ENCODE measurements around the gene ZNF329.

ZNF329 gene

DNA sequence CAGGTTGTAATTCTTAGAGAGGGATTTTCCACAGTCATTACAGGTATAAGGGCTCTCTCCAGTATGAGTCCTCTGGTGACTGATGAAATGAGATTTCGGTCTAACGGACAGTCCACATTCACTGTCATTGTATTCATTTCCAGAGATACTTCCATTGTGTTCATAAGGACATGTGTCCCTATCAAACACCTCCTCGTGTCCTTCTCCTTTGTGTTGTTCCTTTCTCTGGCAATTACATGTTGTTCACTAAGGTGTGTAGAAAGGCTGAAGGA, 42.1 kb downstream of the ZNF329 start:
- TF ChIP-seq POLR2A (IDR thresholded peaks at IDR 0.05; ENCODE audit: low read depth, low read length) (no peak), POLR2AphosphoS5 (IDR thresholded peaks at IDR 0.05; ENCODE audit: low read depth, low read length) (no peak), TAF1 (IDR thresholded peaks at IDR 0.05; ENCODE audit: borderline replicate concordance, low read depth, low read length) (no peak)
- FAIRE-seq (no peak), DNase-seq (ENCODE audit: insufficient read length) (no peak)

DNA sequence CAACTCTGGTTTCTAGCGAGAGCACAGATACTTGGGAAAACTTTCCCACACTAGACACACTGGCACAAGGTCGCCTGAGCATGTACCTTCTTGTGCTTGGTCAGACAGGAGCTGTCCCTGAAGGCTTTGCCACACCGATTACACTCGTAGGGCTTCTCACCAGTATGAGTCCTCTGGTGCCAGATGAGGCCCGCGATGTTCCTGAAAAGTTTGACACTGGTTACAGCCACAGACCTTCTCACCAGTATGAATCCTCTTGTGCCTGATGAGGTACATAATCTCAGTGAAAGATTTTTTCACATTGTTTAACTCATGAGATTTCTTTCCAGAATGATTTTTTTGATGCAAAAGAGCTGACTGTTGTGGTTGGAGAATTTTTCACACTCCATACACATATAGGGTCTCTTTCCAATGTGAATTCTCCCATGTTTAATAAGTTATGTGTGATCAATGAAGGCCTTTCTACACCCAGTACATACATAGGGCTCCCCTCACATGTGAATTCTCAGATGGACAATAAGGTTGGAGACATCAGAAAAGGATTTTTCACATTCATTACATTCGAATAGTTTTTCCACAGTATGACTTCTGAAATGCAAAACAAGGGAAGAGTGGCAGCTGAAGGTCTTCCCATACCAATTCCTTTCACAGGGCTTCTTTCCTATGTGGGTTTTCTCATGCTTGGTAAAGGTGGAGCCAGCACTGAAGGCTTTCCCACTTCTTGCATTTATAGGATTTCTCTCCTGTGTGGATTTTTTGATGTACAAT, 42.6 kb downstream of the ZNF329 start:
- no peak for DNase-seq (ENCODE audit: insufficient read length)
- no peak for FAIRE-seq
- TF ChIP-seq TAF1 (IDR thresholded peaks at IDR 0.05; ENCODE audit: borderline replicate concordance, low read depth, low read length), result no peak
- TF ChIP-seq POLR2A (IDR thresholded peaks at IDR 0.05; ENCODE audit: low read depth, low read length), result no peak
- TF ChIP-seq POLR2AphosphoS5 (IDR thresholded peaks at IDR 0.05; ENCODE audit: low read depth, low read length), result no peak

DNA sequence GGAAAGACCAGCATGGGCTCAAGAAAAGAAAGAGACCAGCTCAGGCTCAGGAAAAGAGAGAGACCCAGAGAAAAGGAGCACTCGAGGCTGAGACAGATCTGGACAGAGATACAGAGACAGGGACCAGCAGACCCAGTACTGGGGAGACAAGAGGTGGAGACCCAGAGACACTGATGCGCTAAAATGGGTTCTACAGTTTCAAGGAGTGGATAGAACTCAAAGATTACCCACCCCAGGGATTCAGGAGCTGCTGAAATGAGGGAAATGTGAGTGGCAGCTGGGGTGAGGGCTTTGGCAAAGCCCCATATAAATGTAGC, 51.9 kb downstream of the ZNF329 start:
- no peak for TF ChIP-seq POLR2A (IDR thresholded peaks at IDR 0.05; ENCODE audit: low read depth, low read length)
- no peak for TF ChIP-seq POLR2AphosphoS5 (IDR thresholded peaks at IDR 0.05; ENCODE audit: low read depth, low read length)
- no peak for TF ChIP-seq TAF1 (IDR thresholded peaks at IDR 0.05; ENCODE audit: borderline replicate concordance, low read depth, low read length)
- FAIRE-seq, result no peak
- DNase-seq (ENCODE audit: insufficient read length), result no peak

DNA sequence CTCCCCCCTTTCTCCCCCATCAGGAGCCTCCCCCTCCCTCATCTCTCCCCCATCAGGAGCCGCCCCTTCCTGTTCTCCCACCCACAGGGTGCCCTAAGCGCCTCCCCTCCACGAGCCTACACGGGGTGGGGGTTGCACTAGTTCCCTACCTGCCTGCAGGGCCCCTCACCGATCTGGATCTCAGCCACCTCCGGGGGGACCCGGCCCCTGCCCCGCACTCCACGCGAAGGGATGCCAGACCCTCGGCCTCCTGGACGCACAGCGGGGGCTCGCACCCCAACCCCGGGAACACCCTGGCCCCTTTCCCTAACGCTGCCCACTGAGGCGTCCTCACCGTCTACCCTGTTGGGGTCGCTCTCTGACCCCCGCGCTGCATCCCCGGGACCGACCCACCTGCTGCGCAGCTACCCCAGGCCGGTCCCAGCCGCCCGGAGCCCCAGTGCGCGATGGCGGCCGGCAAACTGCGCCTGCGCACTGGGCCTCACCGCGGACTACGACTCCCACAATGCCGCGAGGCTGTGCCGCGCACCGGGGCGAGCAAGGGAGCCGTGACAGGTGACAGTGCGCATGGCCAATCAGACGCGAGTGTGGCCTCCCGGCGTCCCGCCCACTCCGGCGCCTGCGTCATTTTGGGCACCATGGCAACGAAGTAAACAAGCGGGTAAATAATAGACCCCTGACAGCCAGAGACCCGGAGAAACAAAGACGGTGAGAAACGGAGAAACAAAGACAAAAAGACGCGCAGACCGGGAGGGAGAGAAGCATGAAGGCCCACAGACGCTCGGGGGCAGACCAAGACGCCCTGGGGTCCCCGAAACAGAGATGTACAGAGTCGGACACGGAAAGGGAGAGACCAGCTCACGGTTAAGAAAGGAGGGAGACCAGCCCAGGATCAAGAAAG, 52.6 kb downstream of the ZNF329 start, which contains the start of gene ZSCAN18:
Gene ZSCAN18 (minus strand): TSS at position 451 of the 901 bp plus-strand sequence. CDS start 7,964 bp downstream, outside the sequence.
- DNase-seq (ENCODE audit: insufficient read length) (peak; percentile 68), FAIRE-seq (peak; percentile 77)
- TF ChIP-seq POLR2A (IDR thresholded peaks at IDR 0.05; ENCODE audit: low read depth, low read length), result no peak
- no peak for TF ChIP-seq TAF1 (IDR thresholded peaks at IDR 0.05; ENCODE audit: borderline replicate concordance, low read depth, low read length)
- TF ChIP-seq POLR2AphosphoS5 (IDR thresholded peaks at IDR 0.05; ENCODE audit: low read depth, low read length), result no peak

DNA sequence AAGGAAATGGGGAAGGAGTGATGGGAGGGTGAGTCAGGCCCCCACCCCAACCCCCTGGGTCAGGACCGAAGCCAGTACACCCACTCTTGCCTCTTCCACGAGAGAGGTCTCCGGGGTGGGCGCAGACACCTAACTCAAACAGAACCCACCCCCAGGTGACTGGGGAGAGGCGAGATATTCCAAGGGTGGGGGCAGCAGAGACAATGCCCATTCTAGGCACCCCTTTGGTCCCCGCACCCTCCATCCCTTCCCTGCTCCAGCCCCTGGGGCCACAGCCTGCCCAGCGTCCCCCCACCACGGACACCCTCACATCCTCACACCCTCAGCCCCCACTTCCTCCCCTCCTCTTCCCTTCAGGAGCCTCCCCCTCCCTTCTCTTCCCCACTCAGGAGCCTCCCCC, 53.2 kb downstream of the ZNF329 start:
- TF ChIP-seq POLR2A (IDR thresholded peaks at IDR 0.05; ENCODE audit: low read depth, low read length) (no peak), TAF1 (IDR thresholded peaks at IDR 0.05; ENCODE audit: borderline replicate concordance, low read depth, low read length) (no peak), POLR2AphosphoS5 (IDR thresholded peaks at IDR 0.05; ENCODE audit: low read depth, low read length) (no peak)
- FAIRE-seq, result no peak
- DNase-seq (ENCODE audit: insufficient read length), result no peak

DNA sequence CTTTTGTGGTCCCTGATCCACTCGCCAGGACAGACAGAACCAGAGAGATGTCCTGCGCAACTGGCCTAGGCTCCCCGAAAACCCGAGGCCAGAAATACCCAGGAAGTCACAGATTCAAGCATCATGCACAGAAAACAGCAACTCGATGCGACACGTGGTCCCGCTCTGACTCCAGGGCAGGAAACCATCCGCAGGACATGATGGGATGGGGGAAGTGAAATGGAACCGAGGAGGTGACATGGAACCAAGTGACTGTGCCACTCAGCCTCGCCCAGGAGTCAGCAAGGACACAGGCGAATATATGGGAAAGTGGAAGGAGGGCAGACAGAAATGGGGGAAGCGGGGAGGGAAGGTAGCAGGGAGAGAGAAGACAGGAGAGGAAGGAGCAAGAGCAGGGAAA, 53.7 kb downstream of the ZNF329 start:
- FAIRE-seq (no peak), DNase-seq (ENCODE audit: insufficient read length) (no peak)
- TF ChIP-seq POLR2AphosphoS5 (IDR thresholded peaks at IDR 0.05; ENCODE audit: low read depth, low read length) (no peak), TAF1 (IDR thresholded peaks at IDR 0.05; ENCODE audit: borderline replicate concordance, low read depth, low read length) (no peak), POLR2A (IDR thresholded peaks at IDR 0.05; ENCODE audit: low read depth, low read length) (no peak)

DNA sequence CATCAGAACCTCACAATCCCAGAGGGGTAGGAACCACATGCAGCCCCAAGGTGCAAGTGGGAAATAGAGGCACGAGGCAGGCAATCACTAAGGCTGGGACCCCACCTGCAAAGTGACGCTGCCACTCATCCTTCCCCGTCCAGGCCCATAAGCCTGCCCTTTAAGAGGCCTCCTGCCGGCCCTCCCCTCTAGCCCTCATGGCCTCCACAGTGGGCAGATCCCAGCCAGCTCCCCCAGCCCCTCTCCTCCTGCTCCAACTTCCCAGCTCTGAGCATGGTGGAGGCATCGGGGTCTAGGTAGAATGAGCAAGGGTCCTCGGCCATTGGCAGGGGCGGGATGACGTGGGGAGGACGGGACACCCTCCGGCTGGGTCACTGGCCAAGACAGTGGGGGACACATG, 55.3 kb downstream of the ZNF329 start:
- no peak for TF ChIP-seq POLR2A (IDR thresholded peaks at IDR 0.05; ENCODE audit: low read depth, low read length)
- no peak for TF ChIP-seq POLR2AphosphoS5 (IDR thresholded peaks at IDR 0.05; ENCODE audit: low read depth, low read length)
- TF ChIP-seq TAF1 (IDR thresholded peaks at IDR 0.05; ENCODE audit: borderline replicate concordance, low read depth, low read length), result no peak
- FAIRE-seq, result no peak
- no peak for DNase-seq (ENCODE audit: insufficient read length)

DNA sequence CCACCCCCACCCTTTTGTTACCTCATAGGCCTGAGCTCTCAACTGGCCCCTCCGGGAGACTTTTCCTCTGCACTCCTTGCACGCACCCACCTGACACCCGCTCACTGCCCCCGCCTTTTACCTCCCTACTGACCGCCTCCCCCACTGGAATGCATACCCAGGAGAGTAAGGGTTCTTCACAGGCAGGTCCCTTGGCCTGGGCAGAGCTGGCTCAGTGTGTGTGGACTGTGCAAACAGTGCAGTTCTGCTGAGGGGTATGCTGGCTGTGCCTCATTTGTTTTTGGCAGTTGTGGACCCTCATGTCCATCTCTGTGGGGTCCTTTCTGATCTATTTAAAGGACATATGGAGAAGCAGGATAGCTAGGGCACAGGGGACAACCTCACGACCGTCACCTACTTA, 57.5 kb downstream of the ZNF329 start:
- DNase-seq (ENCODE audit: insufficient read length) (no peak), FAIRE-seq (no peak)
- no peak for TF ChIP-seq POLR2A (IDR thresholded peaks at IDR 0.05; ENCODE audit: low read depth, low read length)
- no peak for TF ChIP-seq TAF1 (IDR thresholded peaks at IDR 0.05; ENCODE audit: borderline replicate concordance, low read depth, low read length)
- TF ChIP-seq POLR2AphosphoS5 (IDR thresholded peaks at IDR 0.05; ENCODE audit: low read depth, low read length), result no peak

DNA sequence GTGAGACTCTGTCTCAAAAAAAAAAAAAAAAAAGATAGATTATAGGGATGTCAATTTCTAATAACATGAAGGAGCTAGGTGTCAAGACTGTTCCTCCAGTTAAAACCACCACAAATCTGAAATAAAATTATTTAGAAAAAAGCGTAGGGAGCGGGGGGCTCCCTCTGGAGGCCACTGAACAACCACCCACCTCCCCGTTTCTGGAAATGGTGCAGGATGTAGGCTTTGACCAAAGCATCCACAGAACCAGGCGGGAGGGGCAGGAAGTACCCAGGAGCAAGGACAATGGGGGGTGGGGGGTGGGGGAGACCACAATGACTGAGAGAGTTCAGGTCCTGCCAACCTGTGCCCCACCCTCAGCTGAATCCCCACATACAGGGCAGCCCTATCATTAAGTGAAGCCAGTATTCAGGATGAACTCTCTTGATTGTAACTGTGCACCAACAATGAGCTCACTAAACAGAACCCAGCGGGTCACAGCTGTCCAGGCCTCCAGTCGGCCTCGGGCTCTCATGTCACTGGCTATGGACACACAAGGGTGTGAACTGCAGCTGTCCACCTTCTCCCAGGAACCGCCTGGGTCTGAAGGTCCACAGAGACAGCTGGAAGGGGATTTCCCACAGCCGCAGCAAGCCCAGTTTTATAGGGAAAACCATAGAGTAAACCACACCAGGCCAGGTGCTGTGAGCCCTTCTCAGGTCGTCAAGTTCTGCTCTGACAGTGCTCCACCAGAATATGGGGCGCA, 59.2 kb downstream of the ZNF329 start:
- FAIRE-seq, result no peak
- no peak for DNase-seq (ENCODE audit: insufficient read length)
- no peak for TF ChIP-seq POLR2AphosphoS5 (IDR thresholded peaks at IDR 0.05; ENCODE audit: low read depth, low read length)
- no peak for TF ChIP-seq POLR2A (IDR thresholded peaks at IDR 0.05; ENCODE audit: low read depth, low read length)
- TF ChIP-seq TAF1 (IDR thresholded peaks at IDR 0.05; ENCODE audit: borderline replicate concordance, low read depth, low read length), result no peak

DNA sequence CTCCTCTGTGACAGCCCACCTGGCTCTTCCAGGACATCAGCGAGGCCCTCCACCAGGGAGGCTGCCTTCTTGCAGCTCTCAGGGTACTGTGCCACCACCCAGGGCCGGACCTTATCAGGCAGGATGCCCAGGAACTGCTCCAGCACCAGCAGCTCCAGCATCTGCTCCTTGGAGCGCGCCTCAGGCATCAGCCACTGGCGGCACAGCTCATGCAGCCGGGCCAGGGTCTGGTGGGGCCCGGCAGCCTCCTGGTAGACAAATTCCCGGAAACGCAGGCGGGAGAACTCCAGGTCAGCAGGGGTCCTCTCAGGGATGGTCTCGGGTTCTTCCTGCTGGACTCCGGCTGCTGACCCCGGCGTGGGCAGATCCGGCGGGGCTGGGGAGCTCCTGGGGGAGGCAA, 60.7 kb downstream of the ZNF329 start:
- TF ChIP-seq TAF1 (IDR thresholded peaks at IDR 0.05; ENCODE audit: borderline replicate concordance, low read depth, low read length) (no peak), POLR2AphosphoS5 (IDR thresholded peaks at IDR 0.05; ENCODE audit: low read depth, low read length) (no peak), POLR2A (IDR thresholded peaks at IDR 0.05; ENCODE audit: low read depth, low read length) (no peak)
- no peak for DNase-seq (ENCODE audit: insufficient read length)
- FAIRE-seq, result no peak

DNA sequence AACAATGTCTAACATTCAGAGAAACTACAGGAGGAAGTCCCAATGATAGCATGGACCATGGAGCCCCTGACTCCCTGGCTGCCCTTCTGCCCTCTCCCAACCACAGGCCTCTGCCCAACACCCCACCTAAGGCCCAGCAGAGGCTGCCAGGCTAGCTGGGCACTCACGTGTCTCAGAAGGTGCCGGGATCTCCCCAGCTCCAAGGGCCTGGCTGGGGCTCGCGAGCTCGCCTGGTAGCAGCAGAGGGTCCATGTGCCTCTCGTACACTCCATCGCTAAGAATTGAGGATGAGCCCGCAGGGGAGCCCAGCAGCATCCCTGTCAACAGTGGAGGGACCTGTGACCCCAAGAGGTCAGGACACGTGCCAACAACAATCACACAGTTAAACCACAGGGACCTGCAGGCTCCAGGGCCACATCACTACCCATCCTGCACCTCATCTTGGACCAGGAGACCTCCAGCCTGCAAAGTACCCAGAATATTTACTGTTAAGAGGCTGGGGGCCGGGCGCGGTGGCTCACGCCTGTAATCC, 62.0 kb downstream of the ZNF329 start:
- DNase-seq (ENCODE audit: insufficient read length), result no peak
- TF ChIP-seq POLR2AphosphoS5 (IDR thresholded peaks at IDR 0.05; ENCODE audit: low read depth, low read length) (no peak), TAF1 (IDR thresholded peaks at IDR 0.05; ENCODE audit: borderline replicate concordance, low read depth, low read length) (no peak), POLR2A (IDR thresholded peaks at IDR 0.05; ENCODE audit: low read depth, low read length) (no peak)
- FAIRE-seq, result no peak
